Thyroid gland (tissue), 4 donors: ENCODE measurements around the gene PPM1M.

Experiments used
- CTCF ChIP-seq, 6 experiments: fragments of 200-600 bp in 3 of 6; fragments of 450-650 bp in 3 of 6; sonication (generic) in 3 of 6; IDR thresholded peaks; one replicate each; pipeline ENCODE4 v1.5.1; 2016 to 2019; ENCODE audit warnings: antibody characterized with exemption in 6 of 6, mild to moderate bottlenecking in 2 of 6, inconsistent platforms in 1 of 6, moderate library complexity in 1 of 6
- POLR2A ChIP-seq, 2 donors: fragments of 450-650 bp; IDR thresholded peaks; one replicate each; pipeline ENCODE4 v1.6.1; 2017; ENCODE audit warnings: antibody characterized with exemption in 2 of 2, mild to moderate bottlenecking in 2 of 2, moderate library complexity in 1 of 2

- no peak for TF ChIP-seq CTCF (IDR thresholded peaks at IDR 0.05)
- TF ChIP-seq POLR2A (IDR thresholded peaks at IDR 0.05), result no peak
Observed at GRCh38 chr3:52257911-52258310, 12.4 kb downstream of the PPM1M start.
